H9 (cell line): Measurements from ENCODE around the gene VEZF1. TPM values are rescaled to one million over a fixed set of nuclear protein-coding genes. Genes with fewer than 3 reads are reported as not detected.

Experiments
- DNase-seq: peaks from one replicate; pipeline ENCODE4 v3.0.0-alpha.2; 2017
- H2AFZ ChIP-seq: one replicate; pipeline ENCODE4 v1.6.1; 2013; ENCODE audit warnings: mild to moderate bottlenecking, low read length, control low read depth, moderate library complexity
- H2AK5ac ChIP-seq: 2 replicates; pipeline ENCODE4 v1.6.1; 2013; ENCODE audit warnings: low read length, control low read depth, mixed read lengths; ENCODE audit not compliant: insufficient read length
- H2BK120ac ChIP-seq: one replicate; pipeline ENCODE4 v1.6.1; 2013; ENCODE audit warnings: low read depth, mild to moderate bottlenecking, low read length, control low read depth, inconsistent platforms; ENCODE audit not compliant: poor library complexity, severe bottlenecking
- H2BK12ac ChIP-seq: 2 replicates; pipeline ENCODE4 v1.6.1; 2013; ENCODE audit warnings: low read length, control low read depth, mixed read lengths, low read depth; ENCODE audit not compliant: insufficient read length
- H2BK15ac ChIP-seq: 2 replicates; pipeline ENCODE4 v1.6.1; 2013; ENCODE audit warnings: low read depth, low read length, control low read depth
- H2BK20ac ChIP-seq: one replicate; pipeline ENCODE4 v1.6.1; 2013; ENCODE audit warnings: low read depth, mild to moderate bottlenecking, low read length, control low read depth, inconsistent platforms; ENCODE audit not compliant: poor library complexity, severe bottlenecking
- H2BK5ac ChIP-seq: 2 replicates; pipeline ENCODE4 v1.6.1; 2013; ENCODE audit warnings: low read length, control low read depth, mixed read lengths; ENCODE audit not compliant: insufficient read length
- H3K14ac ChIP-seq: 2 replicates; pipeline ENCODE4 v1.6.1; 2013; ENCODE audit warnings: low read length, control low read depth; ENCODE audit not compliant: insufficient read depth
- H3K18ac ChIP-seq: 2 replicates; pipeline ENCODE4 v1.6.1; 2013; ENCODE audit warnings: low read depth, mild to moderate bottlenecking, mixed read lengths, low read length, control low read depth; ENCODE audit not compliant: insufficient read length
- H3K23ac ChIP-seq: 2 replicates; pipeline ENCODE4 v1.6.1; 2013; ENCODE audit warnings: low read length, control low read depth, mixed read lengths, low read depth; ENCODE audit not compliant: insufficient read length
- H3K23me2 ChIP-seq: 2 replicates; pipeline ENCODE4 v1.6.1; 2013; ENCODE audit warnings: low read depth, mild to moderate bottlenecking, mixed read lengths, low read length, control low read depth; ENCODE audit not compliant: insufficient read length, poor library complexity, severe bottlenecking
- H3K27ac ChIP-seq: 2 replicates; pipeline ENCODE4 v1.5.1; 2013; ENCODE audit warnings: low read length, control low read depth, mixed read lengths, low read depth; ENCODE audit not compliant: insufficient read length
- H3K27me3 ChIP-seq: 2 replicates; pipeline ENCODE4 v1.6.1; 2013; ENCODE audit warnings: low read length, control low read depth, inconsistent platforms; ENCODE audit not compliant: insufficient read depth
- H3K4ac ChIP-seq: 2 replicates; pipeline ENCODE4 v1.6.1; 2013; ENCODE audit warnings: low read depth, mild to moderate bottlenecking, control low read depth, inconsistent platforms, low read length, moderate library complexity
- H3K4me1 ChIP-seq: 2 replicates; pipeline ENCODE4 v1.6.1; 2013; ENCODE audit warnings: low read length, control low read depth, inconsistent platforms; ENCODE audit not compliant: insufficient read depth
- H3K4me2 ChIP-seq: 2 replicates; pipeline ENCODE4 v1.6.1; 2013; ENCODE audit warnings: low read length, control low read depth, mixed read lengths; ENCODE audit not compliant: insufficient read length, insufficient read depth
- H3K56ac ChIP-seq: 2 replicates; pipeline ENCODE4 v1.6.1; 2013; ENCODE audit warnings: low read depth, mild to moderate bottlenecking, mixed read lengths, low read length, control low read depth; ENCODE audit not compliant: insufficient read length
- H3K79me1 ChIP-seq: 2 replicates; pipeline ENCODE4 v1.6.1; 2013; ENCODE audit warnings: low read depth, mild to moderate bottlenecking, moderate library complexity, low read length, control low read depth, inconsistent platforms; ENCODE audit not compliant: insufficient read depth, poor library complexity, severe bottlenecking
- H3K79me2 ChIP-seq: 2 replicates; pipeline ENCODE4 v1.6.1; 2013; ENCODE audit warnings: low read length, control low read depth, inconsistent platforms; ENCODE audit not compliant: insufficient read depth
- H3K9ac ChIP-seq: 2 replicates; pipeline ENCODE4 v1.6.1; 2013; ENCODE audit warnings: low read length, control low read depth, mixed read lengths; ENCODE audit not compliant: insufficient read length; ENCODE audit errors: extremely low read depth
- H3K9me3 ChIP-seq: one replicate; pipeline ENCODE4 v1.6.1; 2013; ENCODE audit warnings: low read depth, low read length, inconsistent platforms; ENCODE audit not compliant: control insufficient read depth
- H3T11ph ChIP-seq: one replicate; pipeline ENCODE4 v1.6.1; 2013; ENCODE audit warnings: mild to moderate bottlenecking, low read length, control low read depth, inconsistent platforms
- H4K20me1 ChIP-seq: one replicate; pipeline ENCODE4 v1.6.1; 2013; ENCODE audit not compliant: control insufficient read depth, insufficient read length, insufficient read depth
- H4K5ac ChIP-seq: 2 replicates; pipeline ENCODE4 v1.6.1; 2013; ENCODE audit warnings: low read depth, mild to moderate bottlenecking, mixed read lengths, low read length, control low read depth; ENCODE audit not compliant: insufficient read length
- H4K8ac ChIP-seq: replicated peaks from 2 replicates; pipeline ENCODE4 v1.6.1; 2013; ENCODE audit warnings: low read length, control low read depth, mixed read lengths, low read depth; ENCODE audit not compliant: insufficient read length
- H4K91ac ChIP-seq: 2 replicates; pipeline ENCODE4 v1.6.1; 2013; ENCODE audit warnings: low read depth, mild to moderate bottlenecking, moderate library complexity, mixed read lengths, low read length, control low read depth; ENCODE audit not compliant: insufficient read length
- H3K27ac Mint-ChIP-seq, 3 experiments: 2 replicates in 2 of 3; 3 replicates in 1 of 3; pipeline ENCODE4 v1.8.0; 2020 to 2021; ENCODE audit warnings: mixed read lengths in 3 of 3, mild to moderate bottlenecking in 1 of 3, moderate library complexity in 1 of 3
- H3K27me3 Mint-ChIP-seq: 2 replicates; pipeline ENCODE4 v1.8.0; 2021; ENCODE audit warnings: low read depth, mild to moderate bottlenecking, moderate library complexity, mixed read lengths
- H3K36me3 Mint-ChIP-seq, 3 experiments: 2 replicates in 2 of 3; 3 replicates in 1 of 3; pipeline ENCODE4 v1.8.0; 2020 to 2021; ENCODE audit warnings: low read depth in 3 of 3, mixed read lengths in 3 of 3; ENCODE audit not compliant: insufficient read depth in 1 of 3
- H3K4me1 Mint-ChIP-seq, 2 experiments: 2 replicates each; pipeline ENCODE4 v1.8.0; 2020; ENCODE audit warnings: mixed read lengths in 2 of 2
- H3K4me3 Mint-ChIP-seq, 2 experiments: 2 replicates in 1 of 2; 3 replicates in 1 of 2; pipeline ENCODE4 v1.8.0; 2020 to 2021; ENCODE audit warnings: mild to moderate bottlenecking in 2 of 2, mixed read lengths in 2 of 2, moderate library complexity in 1 of 2
- H3K9me3 Mint-ChIP-seq, 2 experiments: 2 replicates in 1 of 2; 3 replicates in 1 of 2; pipeline ENCODE4 v1.8.0; 2020; ENCODE audit warnings: mild to moderate bottlenecking in 2 of 2, mixed read lengths in 2 of 2, moderate library complexity in 1 of 2
- CTCF ChIP-seq: fragments of 200-600 bp; sonication (generic); conservative IDR thresholded peaks from 3 replicates; pipeline ENCODE4 v1.8.0; 2021; ENCODE audit warnings: antibody characterized with exemption, mild to moderate bottlenecking
- WGBS: extraction: QIAGEN DNeasy Blood & Tissue Kit; methylation state at CpG from one replicate; pipeline ENCODE4 v1.1.7; 2013; ENCODE audit warnings: missing lambda C conversion rate, low lambda C conversion rate, mixed read lengths; ENCODE audit not compliant: insufficient read length; ENCODE audit errors: extremely low coverage; 5-methylcytosine and 5-hydroxymethylcytosine counted together
- total RNA-seq: library from RNA; stranded (reverse); gene quantifications from 2 replicates; pipeline ENCODE4 v1.2.1, GENCODE V29; 2021

Gene VEZF1
- total RNA-seq, 1 experiment from 2014 or later: 58.1 TPM

- Mint-ChIP-seq H3K4me1 (peaks cover 29 to 30% of the 10 kb centered on the region in 2 experiments), H3K4me3 (no peak overlapping the region), H3K36me3 (no peaks in the 10 kb centered on the region; a peak in 1 of 7 replicates), H3K27me3 (no peaks in the 10 kb centered on the region), H3K9me3 (no peaks in the 10 kb centered on the region), H3K27ac (no peak overlapping the region; a peak in 1 of 7 replicates)
- H3K4me1 ChIP-seq: peaks cover 2% of the 10 kb centered on the region; the same call in 1 of the 2 replicates
- H3K56ac ChIP-seq: no peak overlapping the region
- H4K20me1 ChIP-seq: peaks cover 2% of the 10 kb centered on the region
- no peak overlapping the region for H3K18ac ChIP-seq
- no peak overlapping the region for H4K5ac ChIP-seq
- H2BK12ac ChIP-seq: no peak overlapping the region
- no peak overlapping the region for H2BK5ac ChIP-seq
- H2BK120ac ChIP-seq: no peak overlapping the region
- no peaks in the 10 kb centered on the region for H3K23me2 ChIP-seq
- H2AK5ac ChIP-seq: no peak overlapping the region
- H3K4ac ChIP-seq: no peak overlapping the region
- H3K79me1 ChIP-seq: no peaks in the 10 kb centered on the region
- no peak overlapping the region for H2AFZ ChIP-seq
- H3K9me3 ChIP-seq: no peaks in the 10 kb centered on the region
- no peak overlapping the region for H4K8ac ChIP-seq
- no peak overlapping the region for H3K4me2 ChIP-seq
- no peak overlapping the region for H3K9ac ChIP-seq
- TF ChIP-seq CTCF: no peak
- no peaks in the 10 kb centered on the region for H3K79me2 ChIP-seq
- H3T11ph ChIP-seq: no peak overlapping the region
- H3K23ac ChIP-seq: no peak overlapping the region
- H2BK20ac ChIP-seq: no peak overlapping the region
- H4K91ac ChIP-seq: no peak overlapping the region
- no CpG with 5 or more reads among the region's 7 CpGs for WGBS
- no peaks in the 10 kb centered on the region for H3K27me3 ChIP-seq
- H2BK15ac ChIP-seq: no peak overlapping the region
- no peak for DNase-seq
- H3K27ac ChIP-seq: no peak overlapping the region
- H3K14ac ChIP-seq: no peak overlapping the region
These were observed 48.3 kb downstream of the VEZF1 start for GRCh38 chr17:57939797-57940196.
